Right ventricle myocardium inferior (tissue), 1 donor: ENCODE measurements around the gene FILIP1. TPM values are rescaled to one million over a fixed set of nuclear protein-coding genes. Genes with fewer than 3 reads are reported as not detected.
A peak's percentile ranks its signal among the peaks of the same experiment; 100 is the strongest.

Experiments used
- ATAC-seq: fragments of 200-7000 bp; cut with Tn5 transposase; one replicate; pipeline ENCODE4 v1.9.1; 2020; ENCODE audit warnings: mild to moderate bottlenecking, moderate library complexity
- DNase-seq: peaks from one replicate; pipeline ENCODE4 v3.0.0; 2021; ENCODE audit errors: missing footprints
- intact Hi-C: fragments of 100-400 bp; cut with DNase I; formaldehyde crosslinking; loops from one replicate; pipeline ENCODE4 v1.11.0; 2022
- total RNA-seq: library from RNA; stranded (reverse); fragmentation: NEBNext Ultra II Directional; extraction: Animal tissue kit (Norgen Biotek cat#: 25700); gene quantifications from one replicate; pipeline ENCODE4 v1.2.1, GENCODE V29; 2021
- donor health status: DM: no; HTN: yes; CAD: no; lungs with severe emphysema.

Gene FILIP1
- total RNA-seq, 1 donor from 2014 or later: 149 TPM

DNA sequence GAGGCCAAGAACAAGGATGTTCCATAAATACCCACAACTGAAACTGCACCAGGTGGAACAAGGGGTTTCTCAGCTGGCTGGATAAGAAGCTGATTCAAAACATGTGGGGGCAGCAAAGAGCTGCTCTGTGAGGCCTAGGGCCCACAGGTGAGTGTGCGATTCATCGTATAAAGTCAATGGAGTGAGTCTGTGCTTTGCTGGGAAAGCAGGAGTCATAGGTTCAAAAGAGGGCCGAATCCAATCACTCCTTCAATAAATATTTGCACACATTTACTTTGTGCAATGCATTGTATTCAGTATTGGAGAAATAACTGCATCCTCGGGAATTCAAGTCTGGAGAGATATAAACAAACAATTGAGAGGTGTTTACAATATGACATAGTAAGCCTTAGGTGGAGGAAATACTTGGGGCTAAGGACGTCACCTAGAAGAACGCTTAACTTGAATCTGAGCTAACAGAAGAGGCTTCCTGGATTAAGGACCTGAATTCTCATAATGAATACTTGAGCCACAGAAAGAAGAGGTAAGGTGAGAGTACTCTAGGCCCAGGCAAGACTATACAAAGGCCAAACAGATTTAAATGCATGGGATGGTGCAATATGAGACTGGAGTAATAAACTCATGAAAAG is 125.3 kb downstream of the FILIP1 start:
- DNase-seq (no peak), ATAC-seq (peak; percentile 66)
- intact Hi-C loops: loop anchor here (1.0 to 5.0 kb wide), 2 partner anchors 69 to 124 kb away; no protein-coding TSS in a partner anchor

DNA sequence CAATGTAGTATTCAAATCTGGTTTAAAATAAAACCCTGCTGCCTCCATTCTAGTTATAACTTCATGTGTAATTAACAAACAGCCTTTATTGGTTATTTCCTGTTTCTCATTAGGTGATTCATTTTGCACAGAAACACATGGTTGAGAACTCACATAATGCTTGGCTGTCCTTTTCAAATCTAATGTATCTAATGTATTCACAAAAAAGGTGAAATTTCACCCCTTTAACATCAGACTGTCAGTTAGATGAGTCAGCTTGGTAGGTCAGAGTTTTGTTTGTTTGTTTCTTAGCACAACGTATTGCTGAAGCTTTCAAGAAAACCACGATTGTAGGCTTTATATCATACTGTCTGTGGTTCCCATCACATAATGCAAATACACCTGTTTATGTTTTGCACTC is 130.3 kb downstream of the FILIP1 start:
- DNase-seq: no peak

DNA sequence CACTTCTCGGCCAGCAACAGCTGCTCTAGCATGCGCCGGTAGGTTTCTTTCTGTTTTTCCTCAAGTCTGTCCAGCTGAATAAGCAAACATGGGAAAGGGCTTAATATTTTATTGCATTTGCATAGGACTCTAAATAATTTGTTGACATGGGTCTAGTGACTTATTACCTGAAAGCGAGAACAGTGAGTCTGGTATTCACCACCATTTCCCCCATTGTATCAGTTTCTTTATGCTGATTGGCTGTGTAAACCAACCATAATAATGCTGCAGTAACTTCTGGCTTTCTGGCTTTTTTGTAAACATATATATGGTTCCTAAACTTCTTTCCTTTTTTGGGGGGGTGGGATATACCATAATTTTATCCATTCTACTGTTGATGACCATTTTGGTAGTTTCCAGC is 140.0 kb downstream of the FILIP1 start:
- DNase-seq (no peak), ATAC-seq (no peak)
- intact Hi-C loops: no loop called here

More for the DNA sequence above, 130.3 kb downstream of the FILIP1 start:
- ATAC-seq: no peak
- intact Hi-C loops: no loop called here

DNA sequence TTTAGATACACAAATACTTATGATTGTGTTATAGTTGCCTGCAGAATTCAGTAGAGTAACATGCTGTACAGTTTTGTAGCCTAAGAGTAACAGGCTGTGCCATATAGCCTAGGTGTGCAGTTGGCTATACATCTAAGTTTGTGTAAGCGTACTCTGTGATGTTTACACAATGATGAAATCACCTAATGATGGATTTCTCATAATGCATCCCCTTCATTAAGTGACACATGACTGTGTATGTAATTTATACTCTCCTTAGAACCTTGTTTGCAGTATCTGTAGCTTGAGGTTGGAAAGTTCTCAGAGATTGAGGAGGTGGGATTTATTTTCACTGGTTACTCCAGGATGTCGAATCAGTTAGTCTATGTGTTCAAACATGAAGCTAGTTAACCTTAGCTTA is 142.0 kb downstream of the FILIP1 start:
- intact Hi-C loops: no loop called here
- DNase-seq (no peak), ATAC-seq (no peak)

DNA sequence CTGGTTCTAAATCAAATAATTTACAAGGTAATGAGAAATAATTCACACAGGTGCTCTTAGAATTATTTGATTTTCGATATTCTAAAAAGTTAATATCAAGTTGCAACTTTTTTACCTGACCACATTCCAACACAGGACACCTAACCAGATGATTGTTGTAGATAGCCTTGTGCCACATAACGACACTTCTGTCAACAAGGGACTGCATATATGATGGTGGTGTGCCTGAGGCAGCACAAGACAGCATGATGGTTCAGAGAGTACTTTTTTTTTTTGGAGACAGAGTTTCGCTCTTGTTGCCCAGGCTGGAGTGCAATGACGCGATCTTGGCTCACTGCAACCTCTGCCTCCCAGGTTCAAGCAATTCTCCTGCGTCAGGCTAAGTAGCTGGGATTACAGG is 142.8 kb downstream of the FILIP1 start:
- DNase-seq (no peak), ATAC-seq (no peak)
- intact Hi-C loops: no loop called here

DNA sequence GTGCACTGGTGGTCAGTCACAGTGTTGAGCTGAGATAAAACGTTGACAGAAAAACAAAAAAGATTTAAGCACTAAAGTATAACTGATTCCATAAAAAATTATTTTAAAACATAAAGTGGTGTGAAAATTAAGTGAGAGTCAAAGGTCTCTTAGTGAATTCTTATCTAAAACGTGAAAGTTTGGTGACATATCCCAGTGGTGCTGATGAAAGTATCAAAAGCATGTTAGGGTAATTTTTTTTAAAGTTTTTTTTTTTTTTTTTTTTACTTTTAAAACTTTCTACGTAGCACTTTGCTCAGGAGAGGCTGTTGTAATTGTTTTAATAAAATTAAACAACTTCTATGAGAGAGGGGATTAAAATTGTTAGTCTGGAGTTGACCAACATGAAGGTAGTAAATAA is 143.4 kb downstream of the FILIP1 start:
- DNase-seq: no peak
- no peak for ATAC-seq
- intact Hi-C loops: no loop called here

DNA sequence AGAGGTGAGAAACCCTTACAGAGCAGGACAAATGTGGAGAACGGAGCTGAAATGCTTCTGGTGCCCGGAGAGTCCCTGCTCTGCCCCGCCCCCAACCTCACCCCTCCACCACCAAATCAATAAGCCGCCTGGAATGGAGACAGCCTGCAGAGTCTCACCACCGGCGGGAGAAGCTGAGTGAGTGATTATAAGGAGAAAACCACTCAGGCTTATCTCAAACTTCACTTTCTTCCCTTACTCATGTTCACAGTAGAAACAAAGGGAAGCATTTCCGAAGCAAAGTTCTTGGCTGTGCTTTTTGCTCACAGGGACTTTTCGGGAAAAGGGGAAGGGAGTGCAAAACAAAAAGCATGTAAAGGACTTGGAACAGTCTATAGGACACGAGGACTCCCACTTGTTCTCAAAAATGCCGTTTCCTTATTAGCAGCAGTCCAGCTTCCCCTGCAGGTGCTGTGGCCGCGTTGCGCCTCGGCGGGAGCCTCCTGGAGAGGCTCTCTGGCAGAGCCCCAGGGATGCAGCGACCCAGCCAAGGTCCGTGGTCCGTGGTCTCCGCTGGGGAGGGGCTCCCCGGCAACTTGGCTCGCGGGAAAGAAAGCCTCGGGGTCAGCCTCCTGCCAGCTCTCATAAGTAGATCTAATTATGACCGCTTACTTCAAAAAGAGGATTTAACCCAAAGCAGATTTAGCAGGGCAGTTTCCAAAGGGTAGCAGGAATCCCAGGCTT is 144.2 kb downstream of the FILIP1 start:
- ATAC-seq: peak; percentile 53
- intact Hi-C loops: no loop called here
- DNase-seq: peak; percentile 70

DNA sequence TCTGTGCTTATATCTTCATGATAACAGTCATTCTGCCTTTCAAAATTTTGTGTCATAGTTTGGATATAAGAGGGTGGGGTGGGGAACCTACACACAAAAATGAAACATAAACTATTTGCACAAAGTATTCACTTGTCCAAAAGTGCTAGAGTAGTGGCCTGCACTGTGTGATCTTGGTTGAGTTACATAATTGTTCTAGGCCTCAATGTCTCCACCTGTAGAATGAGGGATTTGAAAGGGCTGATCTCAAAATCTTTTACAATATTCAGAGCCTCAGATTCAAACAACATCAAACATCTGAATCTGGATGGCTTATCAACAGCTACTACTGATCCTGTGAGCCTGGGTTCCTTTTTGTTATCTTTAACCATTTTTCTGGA is 144.7 kb downstream of the FILIP1 start:
- intact Hi-C loops: no loop called here
- no peak for ATAC-seq
- no peak for DNase-seq

DNA sequence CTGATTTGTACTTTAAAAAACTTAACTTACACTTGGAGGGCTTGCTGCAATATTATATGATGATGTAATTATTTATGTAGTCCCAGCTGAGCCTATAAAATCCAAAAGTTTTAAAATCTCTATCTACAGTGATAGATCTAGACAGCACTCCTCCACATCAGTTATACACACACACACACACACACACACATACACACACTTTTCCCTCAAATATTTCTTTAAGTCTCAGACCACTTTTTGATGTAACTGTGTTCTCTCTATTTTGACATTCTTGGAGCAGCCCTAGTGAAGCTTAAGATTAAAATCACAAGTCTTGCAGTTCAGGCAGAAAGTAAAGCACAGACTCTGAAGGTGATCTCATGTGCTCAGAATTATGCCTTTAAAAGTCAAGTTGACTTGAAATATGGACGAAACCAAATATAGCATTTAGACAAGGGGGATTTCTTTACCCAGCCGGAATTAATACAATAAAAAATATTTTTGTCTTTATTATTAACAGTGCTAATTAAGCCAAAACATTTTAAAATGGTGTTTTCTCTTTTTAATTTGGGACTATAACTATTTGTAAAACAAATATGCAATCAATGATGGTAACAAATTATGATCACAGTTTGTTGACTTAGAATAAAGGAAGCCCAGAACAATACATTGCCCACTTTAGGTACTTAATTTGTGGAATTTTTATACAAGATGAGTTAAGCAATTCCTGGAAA is 145.5 kb downstream of the FILIP1 start:
- ATAC-seq: no peak
- DNase-seq: no peak
- intact Hi-C loops: no loop called here

DNA sequence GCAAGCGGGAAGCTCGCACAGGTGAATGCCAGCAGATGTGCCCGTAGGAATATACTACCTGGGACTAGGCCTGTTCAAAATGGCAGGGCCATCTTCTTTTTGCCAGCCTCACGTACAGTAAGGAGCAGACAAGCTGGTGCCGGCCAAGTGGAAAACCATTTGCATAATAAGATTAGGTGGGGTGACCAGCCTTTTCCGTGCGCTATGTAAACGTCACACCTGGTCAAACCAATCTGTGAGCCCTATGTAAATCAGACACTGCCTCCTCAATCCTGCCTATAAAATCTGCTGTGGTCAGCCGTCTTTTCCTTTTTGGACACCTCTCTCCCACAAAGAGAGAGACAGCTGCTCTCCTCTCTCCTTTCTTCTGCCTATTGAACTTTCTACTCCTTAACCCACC is 148.2 kb downstream of the FILIP1 start:
- no peak for ATAC-seq
- intact Hi-C loops: no loop called here
- no peak for DNase-seq

DNA sequence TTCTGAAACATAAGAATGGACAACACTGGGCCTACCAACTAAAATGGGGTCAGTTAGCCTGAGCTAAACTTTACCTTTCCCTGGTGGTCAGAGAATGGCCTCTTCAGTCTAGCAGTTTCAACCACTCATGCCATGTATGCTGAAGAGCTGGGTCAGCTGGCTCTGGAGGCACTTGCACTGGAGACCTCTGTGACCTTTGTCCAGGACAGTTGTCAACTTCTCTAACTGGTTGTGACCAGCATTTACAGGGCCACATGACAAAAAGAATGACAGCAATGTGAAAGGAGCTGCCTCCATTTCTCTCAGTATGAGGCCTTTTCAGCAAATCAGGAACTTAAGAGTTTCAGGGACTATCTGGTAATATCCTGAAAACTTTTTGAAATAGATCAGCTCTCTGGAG is 149.1 kb downstream of the FILIP1 start:
- intact Hi-C loops: no loop called here
- ATAC-seq: no peak
- DNase-seq: no peak

DNA sequence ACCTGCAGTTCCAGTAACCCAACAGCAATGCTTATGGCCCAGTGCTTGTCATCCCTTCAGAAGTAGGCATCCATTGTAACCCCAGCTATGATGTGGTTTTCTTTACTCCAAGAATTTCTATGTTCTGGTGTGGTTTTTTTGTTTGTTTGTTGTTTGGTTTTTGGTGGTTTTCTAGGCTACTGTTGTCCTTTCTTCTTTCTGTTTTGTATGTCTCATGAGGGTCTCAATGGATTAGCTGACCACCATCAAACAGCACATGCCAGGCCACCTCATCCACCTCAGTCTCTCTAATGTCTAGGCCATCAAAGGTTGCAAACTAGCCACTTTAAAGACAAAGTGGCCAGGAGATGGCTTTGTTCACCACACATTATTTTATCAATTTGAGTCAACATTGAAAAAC is 149.6 kb downstream of the FILIP1 start:
- no peak for DNase-seq
- intact Hi-C loops: no loop called here
- no peak for ATAC-seq

DNA sequence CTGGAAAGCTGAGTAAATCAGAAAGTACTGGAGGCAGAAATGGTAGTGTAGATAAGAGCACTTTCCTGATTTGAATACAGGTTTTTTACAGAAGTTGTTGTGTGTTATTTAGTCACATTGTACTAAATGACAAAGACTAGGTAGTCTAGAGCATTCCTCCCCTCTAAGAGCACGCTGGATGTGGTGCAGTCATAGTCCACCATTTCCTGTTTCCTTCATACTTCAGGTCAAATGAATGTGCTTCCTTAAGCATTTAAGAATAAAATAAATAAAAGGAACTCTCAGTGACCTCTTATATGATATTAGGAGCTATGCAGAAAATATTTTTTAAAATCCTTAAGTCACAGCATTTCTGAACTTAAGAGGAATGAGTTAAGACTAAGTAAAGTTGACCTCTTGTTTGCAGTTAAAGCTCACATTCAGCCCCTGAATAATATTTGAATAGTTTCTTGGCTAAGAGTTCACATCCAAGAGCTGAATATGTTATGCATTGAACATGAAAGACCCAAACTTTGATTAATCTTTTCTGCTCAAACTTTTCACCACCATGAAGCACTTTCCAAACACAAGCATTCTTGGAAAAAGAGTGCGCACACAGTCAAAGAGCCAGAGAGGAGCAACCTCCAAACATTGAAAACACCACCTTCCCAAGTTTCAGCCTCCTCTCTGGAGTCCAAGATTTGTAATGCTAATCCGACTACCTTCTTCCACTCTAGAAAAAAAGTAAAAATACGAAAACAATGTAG is 155.6 kb downstream of the FILIP1 start:
- intact Hi-C loops: no loop called here
- DNase-seq: no peak
- no peak for ATAC-seq

DNA sequence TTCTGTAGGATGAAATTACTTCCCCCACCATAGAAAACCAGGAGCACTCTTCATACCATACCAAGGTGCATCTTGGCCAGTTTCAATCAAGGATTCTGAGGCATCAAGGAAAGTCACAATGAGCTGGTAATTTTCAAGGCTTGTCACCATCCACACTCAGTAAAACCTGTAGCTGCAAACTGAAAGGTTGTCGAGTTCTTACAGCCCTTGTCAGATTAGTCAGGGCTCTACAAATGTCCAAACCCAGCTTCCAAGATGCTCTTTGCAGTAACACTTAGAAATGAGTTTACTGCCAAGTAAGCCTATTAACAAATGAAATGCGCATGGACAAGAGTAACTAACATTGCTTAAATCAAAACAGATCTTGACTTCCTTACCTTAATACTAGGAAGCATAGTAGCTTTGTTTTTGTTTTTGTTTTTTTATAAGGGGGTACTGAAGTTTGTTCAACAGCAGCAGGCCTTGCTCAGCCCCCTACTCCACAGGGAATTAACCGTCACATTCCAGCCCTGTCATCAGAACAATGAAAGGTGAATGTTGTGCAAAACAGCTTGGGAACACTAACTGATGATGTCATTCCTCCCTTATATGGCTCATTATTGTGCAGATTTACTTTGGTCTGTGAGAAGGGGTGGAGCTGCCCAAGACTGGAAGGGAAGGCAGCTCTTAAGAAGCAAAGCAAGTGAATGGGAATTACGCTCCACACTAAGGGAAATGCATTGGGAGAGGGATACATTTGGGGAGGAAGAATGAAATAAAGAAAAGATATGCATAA is 159.1 kb downstream of the FILIP1 start:
- DNase-seq: no peak
- intact Hi-C loops: no loop called here

DNA sequence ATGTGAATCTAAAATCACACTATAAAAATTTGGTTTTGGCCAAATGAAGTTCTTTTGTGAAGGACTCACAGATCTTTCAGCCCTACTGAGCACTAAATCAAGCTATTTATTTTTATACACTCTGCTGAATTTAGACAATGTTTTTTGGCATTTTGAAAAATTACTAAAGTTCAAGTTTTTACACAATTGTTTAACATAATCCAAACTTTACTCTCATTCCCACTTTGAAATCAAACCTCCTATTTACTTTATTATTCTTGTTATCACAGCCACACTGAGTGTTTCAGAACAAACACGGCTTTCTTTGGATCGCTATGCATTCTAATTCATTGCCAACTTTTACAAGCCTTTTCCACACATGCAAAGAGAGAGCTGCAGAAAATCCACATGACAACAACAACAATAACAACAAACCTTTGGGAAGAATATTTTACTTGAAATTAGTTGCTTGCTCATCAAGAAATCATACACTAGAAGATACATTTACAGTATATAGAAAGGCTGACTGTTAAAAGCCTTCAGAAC is 159.9 kb downstream of the FILIP1 start:
- intact Hi-C loops: no loop called here
- ATAC-seq (no peak), DNase-seq (no peak)

More for the DNA sequence above, 159.1 kb downstream of the FILIP1 start:
- ATAC-seq: peak; percentile 78

DNA sequence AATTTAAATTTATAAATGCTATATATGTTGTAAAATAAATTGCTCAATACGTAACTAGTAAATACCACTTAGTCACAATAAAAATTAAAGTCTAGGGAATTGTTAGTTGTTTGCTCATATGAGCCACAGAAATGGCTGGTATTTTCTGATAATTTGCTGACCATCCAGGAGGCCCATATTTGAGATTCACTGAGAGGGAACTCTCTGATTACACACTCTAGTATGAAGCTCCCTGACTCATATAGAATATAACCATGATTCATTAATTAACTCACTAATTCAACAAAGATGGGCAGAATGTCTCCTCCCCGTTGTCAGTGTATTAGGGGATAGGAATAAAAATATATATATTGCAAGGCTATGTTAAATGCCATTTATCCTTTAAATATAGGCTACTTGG is 162.4 kb downstream of the FILIP1 start:
- DNase-seq (no peak), ATAC-seq (no peak)
- intact Hi-C loops: no loop called here

DNA sequence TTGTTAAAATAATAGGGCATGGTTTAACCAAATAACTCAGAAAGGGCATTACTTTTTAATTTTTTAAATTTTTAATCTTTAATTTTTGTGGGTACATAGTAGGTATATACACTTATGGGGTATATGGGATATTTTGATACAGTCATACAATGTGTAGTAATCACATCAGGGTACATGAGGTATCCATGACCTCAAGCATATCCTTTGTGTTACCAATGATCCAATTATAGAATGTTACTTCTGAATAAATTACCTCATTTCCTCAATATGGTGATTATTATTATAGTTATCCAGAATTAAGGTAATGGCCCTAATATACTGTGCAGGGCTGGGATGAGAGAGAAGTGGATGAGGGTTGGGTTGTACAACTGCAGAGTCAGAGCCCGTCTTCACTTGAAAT is 163.9 kb downstream of the FILIP1 start:
- intact Hi-C loops: no loop called here
- ATAC-seq (no peak), DNase-seq (no peak)

DNA sequence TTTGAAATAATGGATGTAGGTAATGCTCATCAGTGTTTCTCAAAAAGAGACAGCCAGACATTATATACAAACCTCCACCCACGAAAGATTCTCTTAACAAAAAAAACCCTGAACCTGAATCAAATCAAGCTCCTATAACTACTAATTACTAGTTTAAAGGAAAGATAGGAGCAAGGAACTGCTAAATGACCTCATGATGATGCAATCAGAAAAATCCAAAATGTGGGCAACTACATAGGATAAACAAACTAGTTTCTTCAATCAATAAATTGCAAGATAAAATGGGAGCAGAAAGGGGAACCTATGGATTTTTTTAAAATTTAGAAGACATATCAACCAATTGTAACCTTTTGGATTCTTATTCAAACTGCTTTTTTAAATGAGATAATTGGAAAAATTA is 165.8 kb downstream of the FILIP1 start:
- intact Hi-C loops: no loop called here
- no peak for DNase-seq
- ATAC-seq: no peak
